GM23338 (cell line): ENCODE results near the gene SAMD4A. TPM values are rescaled to one million over a fixed set of nuclear protein-coding genes. Genes with fewer than 3 reads are reported as not detected.

Experiments used
- ATAC-seq: fragments of 200-7000 bp; cut with Tn5 transposase; 3 replicates; pipeline ENCODE4 v1.9.1; 2020
- DNase-seq: peaks from one replicate; pipeline ENCODE4 v3.0.0-alpha.2; 2015; ENCODE audit warnings: low spot score
- H2AFZ ChIP-seq: fragments of 200-600 bp; sonication (generic); 2 replicates; pipeline ENCODE4 v1.8.0; 2016; ENCODE audit warnings: antibody characterized with exemption, mild to moderate bottlenecking, moderate library complexity
- H3F3A ChIP-seq: fragments of 200-600 bp; sonication (generic); replicated peaks from 2 replicates; pipeline ENCODE4 v1.8.0; 2017; ENCODE audit warnings: antibody characterized with exemption, mixed run types, low read depth
- H3K27ac ChIP-seq: fragments of 200-600 bp; sonication (generic); 2 replicates; pipeline ENCODE4 v1.6.1; 2016; ENCODE audit warnings: low read depth
- H3K27me3 ChIP-seq: fragments of 200-600 bp; sonication (generic); 2 replicates; pipeline ENCODE4 v1.8.0; 2016; ENCODE audit warnings: mild to moderate bottlenecking, mixed run types, moderate library complexity; ENCODE audit not compliant: insufficient read depth
- H3K36me3 ChIP-seq: fragments of 200-600 bp; sonication (generic); 2 replicates; pipeline ENCODE4 v1.8.0; 2016; ENCODE audit warnings: mild to moderate bottlenecking; ENCODE audit not compliant: insufficient read depth
- H3K4me1 ChIP-seq: fragments of 200-600 bp; sonication (generic); 2 replicates; pipeline ENCODE4 v1.8.0; 2016; ENCODE audit warnings: mild to moderate bottlenecking, moderate library complexity; ENCODE audit not compliant: insufficient read depth
- H3K4me2 ChIP-seq: fragments of 200-600 bp; sonication (generic); 2 replicates; pipeline ENCODE4 v1.7.1; 2017; ENCODE audit warnings: mixed run types
- H3K4me3 ChIP-seq: fragments of 200-600 bp; sonication (generic); 2 replicates; pipeline ENCODE4 v1.6.1; 2016; ENCODE audit warnings: mixed run types
- H3K79me2 ChIP-seq: fragments of 200-600 bp; sonication (generic); replicated peaks from 2 replicates; pipeline ENCODE4 v1.8.0; 2017; ENCODE audit warnings: mild to moderate bottlenecking; ENCODE audit not compliant: insufficient read depth
- H3K9me2 ChIP-seq: fragments of 200-600 bp; sonication (generic); 2 replicates; pipeline ENCODE4 v1.8.0; 2017; ENCODE audit not compliant: insufficient read depth
- H4K20me1 ChIP-seq: fragments of 200-600 bp; sonication (generic); replicated peaks from 2 replicates; pipeline ENCODE4 v1.8.0; 2017; ENCODE audit warnings: mild to moderate bottlenecking; ENCODE audit not compliant: insufficient read depth
- H3K27ac Mint-ChIP-seq: 2 replicates; pipeline ENCODE4 v1.8.0; 2020; ENCODE audit warnings: inconsistent platforms, mild to moderate bottlenecking, moderate library complexity, mixed read lengths
- H3K27me3 Mint-ChIP-seq: 3 replicates; pipeline ENCODE4 v1.8.0; 2022; ENCODE audit warnings: low read depth, mild to moderate bottlenecking, moderate library complexity, mixed read lengths, inconsistent platforms; ENCODE audit not compliant: insufficient read depth, poor library complexity
- H3K36me3 Mint-ChIP-seq: 3 replicates; pipeline ENCODE4 v1.8.0; 2021; ENCODE audit warnings: low read depth, mild to moderate bottlenecking, inconsistent platforms, moderate library complexity, mixed read lengths
- H3K4me1 Mint-ChIP-seq: 3 replicates; pipeline ENCODE4 v1.8.0; 2020; ENCODE audit warnings: mild to moderate bottlenecking, inconsistent platforms, mixed read lengths
- H3K4me3 Mint-ChIP-seq: 3 replicates; pipeline ENCODE4 v1.8.0; 2021; ENCODE audit warnings: moderate library complexity, mild to moderate bottlenecking, inconsistent platforms, mixed read lengths
- H3K9me3 Mint-ChIP-seq: 3 replicates; pipeline ENCODE4 v1.8.0; 2020; ENCODE audit warnings: moderate library complexity, mild to moderate bottlenecking, inconsistent platforms, mixed read lengths
- EZH2 ChIP-seq: fragments of 200-600 bp; sonication (generic); IDR thresholded peaks from one replicate; pipeline ENCODE4 v1.8.0; 2017; ENCODE audit warnings: antibody characterized with exemption, mild to moderate bottlenecking, low read depth; ENCODE audit not compliant: unreplicated experiment
- EZH2phosphoT487 ChIP-seq: fragments of 200-600 bp; sonication (generic); IDR thresholded peaks from one replicate; pipeline ENCODE4 v1.8.1; 2018; ENCODE audit warnings: antibody characterized with exemption; ENCODE audit not compliant: unreplicated experiment
- JUNB ChIP-seq: IDR thresholded peaks from one replicate; pipeline ENCODE4 v1.6.1; 2016; ENCODE audit warnings: antibody characterized with exemption; ENCODE audit not compliant: unreplicated experiment
- NANOG ChIP-seq: IDR thresholded peaks from 2 replicates; pipeline ENCODE4 v1.6.1; 2016; ENCODE audit warnings: antibody characterized with exemption, borderline replicate concordance
- POLR2AphosphoS5 ChIP-seq: IDR thresholded peaks from 2 replicates; pipeline ENCODE4 v1.6.1; 2016; ENCODE audit warnings: antibody characterized with exemption, low read depth
- STAT1 ChIP-seq: IDR thresholded peaks from one replicate; pipeline ENCODE4 v1.6.1; 2016; ENCODE audit warnings: antibody characterized with exemption; ENCODE audit not compliant: unreplicated experiment
- ZNF114 ChIP-seq: fragments of 250-450 bp; sonication (Bioruptor Pico); IDR thresholded peaks from 2 replicates; pipeline ENCODE4 v1.5.0; 2020; ENCODE audit warnings: mild to moderate bottlenecking, moderate library complexity
- polyA plus RNA-seq: library from polyadenylated mRNA; unstranded; fragments of >200 nt; fragmentation: Nextera tagmentation; extraction: Ambion mirVana; gene quantifications from 2 replicates; pipeline ENCODE4 v1.2.1, GENCODE V29; 2016
- total RNA-seq: library from RNA; depleted of rRNA; stranded (reverse); fragments of >200 nt; shearing (Covaris generic); gene quantifications from 2 replicates; pipeline ENCODE4 v1.2.3, GENCODE V29; 2014
- TF ChIP-seq, protein P1 (sequence below), 2 experiments: fragments of 200-600 bp in 1 of 2; sonication (generic) in 1 of 2; conservative IDR thresholded peaks; 2 replicates each; pipeline versions ENCODE4 v1.5.1 to v1.6.1; 2016 to 2017; ENCODE audit warnings: antibody characterized with exemption in 2 of 2, low read depth in 2 of 2, mild to moderate bottlenecking in 2 of 2, moderate library complexity in 1 of 2
- TF ChIP-seq, protein P2 (sequence below): fragments of 250-450 bp; sonication (Bioruptor Pico); IDR thresholded peaks from 2 replicates; pipeline ENCODE4 v1.5.0; 2020; ENCODE audit warnings: mild to moderate bottlenecking, moderate library complexity
- TF ChIP-seq, protein P3 (sequence below): IDR thresholded peaks from 2 replicates; pipeline ENCODE4 v1.6.1; 2016; ENCODE audit warnings: antibody characterized with exemption
- TF ChIP-seq, protein P4 (sequence below): IDR thresholded peaks from one replicate; pipeline ENCODE4 v1.6.1; 2018; ENCODE audit warnings: antibody characterized with exemption; ENCODE audit not compliant: unreplicated experiment

Gene SAMD4A
- total and polyA plus RNA-seq, 2 experiments from 2014 or later = 1.6 to 6.9 TPM

DNA sequence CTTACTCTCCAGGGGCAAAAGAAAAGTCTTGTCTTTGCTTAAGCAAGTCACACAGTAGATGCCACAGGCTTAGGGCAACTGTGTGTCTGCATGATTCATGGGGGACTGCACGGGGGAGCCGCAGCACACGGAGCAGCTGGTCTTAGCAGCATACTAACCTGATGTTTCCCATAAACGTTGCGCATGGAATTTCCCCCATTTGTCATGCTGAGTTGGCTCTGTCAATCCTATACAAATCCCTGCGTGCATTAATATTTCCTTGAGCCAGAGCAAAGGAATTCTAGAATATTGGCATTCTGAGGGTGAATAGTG, 71.2 kb downstream of the SAMD4A start:
- no peaks in the 10 kb centered on the region for H3K27me3 ChIP-seq
- no peaks in the 10 kb centered on the region for H4K20me1 ChIP-seq
- Mint-ChIP-seq H3K36me3 (no peaks in the 10 kb centered on the region), H3K4me1 (peaks cover 27% of the 10 kb centered on the region), H3K9me3 (no peaks in the 10 kb centered on the region), H3K4me3 (no peak overlapping the region), H3K27ac (no peak overlapping the region), H3K27me3 (peaks cover 3% of the 10 kb centered on the region)
- peaks cover 6% of the 10 kb centered on the region; the same call in 1 of the 2 replicates for H3K4me1 ChIP-seq
- no peaks in the 10 kb centered on the region for H3K79me2 ChIP-seq
- H3K9me2 ChIP-seq = no peaks in the 10 kb centered on the region
- H3F3A ChIP-seq = no peaks in the 10 kb centered on the region
- no peak for TF ChIP-seq NANOG
- TF ChIP-seq, protein P1, sequence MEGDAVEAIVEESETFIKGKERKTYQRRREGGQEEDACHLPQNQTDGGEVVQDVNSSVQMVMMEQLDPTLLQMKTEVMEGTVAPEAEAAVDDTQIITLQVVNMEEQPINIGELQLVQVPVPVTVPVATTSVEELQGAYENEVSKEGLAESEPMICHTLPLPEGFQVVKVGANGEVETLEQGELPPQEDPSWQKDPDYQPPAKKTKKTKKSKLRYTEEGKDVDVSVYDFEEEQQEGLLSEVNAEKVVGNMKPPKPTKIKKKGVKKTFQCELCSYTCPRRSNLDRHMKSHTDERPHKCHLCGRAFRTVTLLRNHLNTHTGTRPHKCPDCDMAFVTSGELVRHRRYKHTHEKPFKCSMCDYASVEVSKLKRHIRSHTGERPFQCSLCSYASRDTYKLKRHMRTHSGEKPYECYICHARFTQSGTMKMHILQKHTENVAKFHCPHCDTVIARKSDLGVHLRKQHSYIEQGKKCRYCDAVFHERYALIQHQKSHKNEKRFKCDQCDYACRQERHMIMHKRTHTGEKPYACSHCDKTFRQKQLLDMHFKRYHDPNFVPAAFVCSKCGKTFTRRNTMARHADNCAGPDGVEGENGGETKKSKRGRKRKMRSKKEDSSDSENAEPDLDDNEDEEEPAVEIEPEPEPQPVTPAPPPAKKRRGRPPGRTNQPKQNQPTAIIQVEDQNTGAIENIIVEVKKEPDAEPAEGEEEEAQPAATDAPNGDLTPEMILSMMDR (conservative IDR thresholded peaks at IDR 0.05; ENCODE audit: low read depth in 2 of 2) = no peak
- TF ChIP-seq JUNB = no peak
- TF ChIP-seq, protein P2, sequence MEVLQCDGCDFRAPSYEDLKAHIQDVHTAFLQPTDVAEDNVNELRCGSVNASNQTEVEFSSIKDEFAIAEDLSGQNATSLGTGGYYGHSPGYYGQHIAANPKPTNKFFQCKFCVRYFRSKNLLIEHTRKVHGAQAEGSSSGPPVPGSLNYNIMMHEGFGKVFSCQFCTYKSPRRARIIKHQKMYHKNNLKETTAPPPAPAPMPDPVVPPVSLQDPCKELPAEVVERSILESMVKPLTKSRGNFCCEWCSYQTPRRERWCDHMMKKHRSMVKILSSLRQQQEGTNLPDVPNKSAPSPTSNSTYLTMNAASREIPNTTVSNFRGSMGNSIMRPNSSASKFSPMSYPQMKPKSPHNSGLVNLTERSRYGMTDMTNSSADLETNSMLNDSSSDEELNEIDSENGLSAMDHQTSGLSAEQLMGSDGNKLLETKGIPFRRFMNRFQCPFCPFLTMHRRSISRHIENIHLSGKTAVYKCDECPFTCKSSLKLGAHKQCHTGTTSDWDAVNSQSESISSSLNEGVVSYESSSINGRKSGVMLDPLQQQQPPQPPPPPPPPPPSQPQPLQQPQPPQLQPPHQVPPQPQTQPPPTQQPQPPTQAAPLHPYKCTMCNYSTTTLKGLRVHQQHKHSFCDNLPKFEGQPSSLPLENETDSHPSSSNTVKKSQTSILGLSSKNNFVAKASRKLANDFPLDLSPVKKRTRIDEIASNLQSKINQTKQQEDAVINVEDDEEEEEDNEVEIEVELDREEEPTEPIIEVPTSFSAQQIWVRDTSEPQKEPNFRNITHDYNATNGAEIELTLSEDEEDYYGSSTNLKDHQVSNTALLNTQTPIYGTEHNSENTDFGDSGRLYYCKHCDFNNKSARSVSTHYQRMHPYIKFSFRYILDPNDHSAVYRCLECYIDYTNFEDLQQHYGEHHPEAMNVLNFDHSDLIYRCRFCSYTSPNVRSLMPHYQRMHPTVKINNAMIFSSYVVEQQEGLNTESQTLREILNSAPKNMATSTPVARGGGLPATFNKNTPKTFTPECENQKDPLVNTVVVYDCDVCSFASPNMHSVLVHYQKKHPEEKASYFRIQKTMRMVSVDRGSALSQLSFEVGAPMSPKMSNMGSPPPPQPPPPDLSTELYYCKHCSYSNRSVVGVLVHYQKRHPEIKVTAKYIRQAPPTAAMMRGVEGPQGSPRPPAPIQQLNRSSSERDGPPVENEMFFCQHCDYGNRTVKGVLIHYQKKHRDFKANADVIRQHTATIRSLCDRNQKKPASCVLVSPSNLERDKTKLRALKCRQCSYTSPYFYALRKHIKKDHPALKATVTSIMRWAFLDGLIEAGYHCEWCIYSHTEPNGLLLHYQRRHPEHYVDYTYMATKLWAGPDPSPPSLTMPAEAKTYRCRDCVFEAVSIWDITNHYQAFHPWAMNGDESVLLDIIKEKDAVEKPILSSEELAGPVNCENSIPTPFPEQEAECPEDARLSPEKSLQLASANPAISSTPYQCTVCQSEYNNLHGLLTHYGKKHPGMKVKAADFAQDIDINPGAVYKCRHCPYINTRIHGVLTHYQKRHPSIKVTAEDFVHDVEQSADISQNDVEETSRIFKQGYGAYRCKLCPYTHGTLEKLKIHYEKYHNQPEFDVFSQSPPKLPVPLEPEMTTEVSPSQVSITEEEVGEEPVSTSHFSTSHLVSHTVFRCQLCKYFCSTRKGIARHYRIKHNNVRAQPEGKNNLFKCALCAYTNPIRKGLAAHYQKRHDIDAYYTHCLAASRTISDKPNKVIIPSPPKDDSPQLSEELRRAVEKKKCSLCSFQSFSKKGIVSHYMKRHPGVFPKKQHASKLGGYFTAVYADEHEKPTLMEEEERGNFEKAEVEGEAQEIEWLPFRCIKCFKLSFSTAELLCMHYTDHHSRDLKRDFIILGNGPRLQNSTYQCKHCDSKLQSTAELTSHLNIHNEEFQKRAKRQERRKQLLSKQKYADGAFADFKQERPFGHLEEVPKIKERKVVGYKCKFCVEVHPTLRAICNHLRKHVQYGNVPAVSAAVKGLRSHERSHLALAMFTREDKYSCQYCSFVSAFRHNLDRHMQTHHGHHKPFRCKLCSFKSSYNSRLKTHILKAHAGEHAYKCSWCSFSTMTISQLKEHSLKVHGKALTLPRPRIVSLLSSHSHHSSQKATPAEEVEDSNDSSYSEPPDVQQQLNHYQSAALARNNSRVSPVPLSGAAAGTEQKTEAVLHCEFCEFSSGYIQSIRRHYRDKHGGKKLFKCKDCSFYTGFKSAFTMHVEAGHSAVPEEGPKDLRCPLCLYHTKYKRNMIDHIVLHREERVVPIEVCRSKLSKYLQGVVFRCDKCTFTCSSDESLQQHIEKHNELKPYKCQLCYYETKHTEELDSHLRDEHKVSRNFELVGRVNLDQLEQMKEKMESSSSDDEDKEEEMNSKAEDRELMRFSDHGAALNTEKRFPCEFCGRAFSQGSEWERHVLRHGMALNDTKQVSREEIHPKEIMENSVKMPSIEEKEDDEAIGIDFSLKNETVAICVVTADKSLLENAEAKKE (CRISPR knock-in tag) = no peak
- TF ChIP-seq EZH2phosphoT487 = no peak
- TF ChIP-seq EZH2 = no peak
- no peak for TF ChIP-seq STAT1
- TF ChIP-seq POLR2AphosphoS5 = no peak
- TF ChIP-seq, protein P3, sequence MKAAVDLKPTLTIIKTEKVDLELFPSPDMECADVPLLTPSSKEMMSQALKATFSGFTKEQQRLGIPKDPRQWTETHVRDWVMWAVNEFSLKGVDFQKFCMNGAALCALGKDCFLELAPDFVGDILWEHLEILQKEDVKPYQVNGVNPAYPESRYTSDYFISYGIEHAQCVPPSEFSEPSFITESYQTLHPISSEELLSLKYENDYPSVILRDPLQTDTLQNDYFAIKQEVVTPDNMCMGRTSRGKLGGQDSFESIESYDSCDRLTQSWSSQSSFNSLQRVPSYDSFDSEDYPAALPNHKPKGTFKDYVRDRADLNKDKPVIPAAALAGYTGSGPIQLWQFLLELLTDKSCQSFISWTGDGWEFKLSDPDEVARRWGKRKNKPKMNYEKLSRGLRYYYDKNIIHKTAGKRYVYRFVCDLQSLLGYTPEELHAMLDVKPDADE = no peak
- TF ChIP-seq, protein P4, sequence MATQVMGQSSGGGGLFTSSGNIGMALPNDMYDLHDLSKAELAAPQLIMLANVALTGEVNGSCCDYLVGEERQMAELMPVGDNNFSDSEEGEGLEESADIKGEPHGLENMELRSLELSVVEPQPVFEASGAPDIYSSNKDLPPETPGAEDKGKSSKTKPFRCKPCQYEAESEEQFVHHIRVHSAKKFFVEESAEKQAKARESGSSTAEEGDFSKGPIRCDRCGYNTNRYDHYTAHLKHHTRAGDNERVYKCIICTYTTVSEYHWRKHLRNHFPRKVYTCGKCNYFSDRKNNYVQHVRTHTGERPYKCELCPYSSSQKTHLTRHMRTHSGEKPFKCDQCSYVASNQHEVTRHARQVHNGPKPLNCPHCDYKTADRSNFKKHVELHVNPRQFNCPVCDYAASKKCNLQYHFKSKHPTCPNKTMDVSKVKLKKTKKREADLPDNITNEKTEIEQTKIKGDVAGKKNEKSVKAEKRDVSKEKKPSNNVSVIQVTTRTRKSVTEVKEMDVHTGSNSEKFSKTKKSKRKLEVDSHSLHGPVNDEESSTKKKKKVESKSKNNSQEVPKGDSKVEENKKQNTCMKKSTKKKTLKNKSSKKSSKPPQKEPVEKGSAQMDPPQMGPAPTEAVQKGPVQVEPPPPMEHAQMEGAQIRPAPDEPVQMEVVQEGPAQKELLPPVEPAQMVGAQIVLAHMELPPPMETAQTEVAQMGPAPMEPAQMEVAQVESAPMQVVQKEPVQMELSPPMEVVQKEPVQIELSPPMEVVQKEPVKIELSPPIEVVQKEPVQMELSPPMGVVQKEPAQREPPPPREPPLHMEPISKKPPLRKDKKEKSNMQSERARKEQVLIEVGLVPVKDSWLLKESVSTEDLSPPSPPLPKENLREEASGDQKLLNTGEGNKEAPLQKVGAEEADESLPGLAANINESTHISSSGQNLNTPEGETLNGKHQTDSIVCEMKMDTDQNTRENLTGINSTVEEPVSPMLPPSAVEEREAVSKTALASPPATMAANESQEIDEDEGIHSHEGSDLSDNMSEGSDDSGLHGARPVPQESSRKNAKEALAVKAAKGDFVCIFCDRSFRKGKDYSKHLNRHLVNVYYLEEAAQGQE = no peak
- TF ChIP-seq ZNF114 (CRISPR knock-in tag) = no peak
- no peak overlapping the region for H2AFZ ChIP-seq
- H3K4me3 ChIP-seq = no peak overlapping the region
- ATAC-seq (no peak), DNase-seq (no peak)
- no peak overlapping the region for H3K4me2 ChIP-seq
- H3K27ac ChIP-seq = no peak overlapping the region
- no peaks in the 10 kb centered on the region for H3K36me3 ChIP-seq
